WTC11 (cell line): Measurements from ENCODE around the gene ITPR2. TPM values are rescaled to one million over a fixed set of nuclear protein-coding genes. Genes with fewer than 3 reads are reported as not detected.

ENCODE experiments used
- ATAC-seq: fragments of 200-7000 bp; cut with Tn5 transposase; 2 replicates; pipeline ENCODE4 v1.10.0; 2021; ENCODE audit warnings: mild to moderate bottlenecking, moderate library complexity
- CTCF ChIA-PET: fragments of 300-600 bp; sonication (Branson Sonifier 250); formaldehyde crosslinking; loops from one replicate; lab custom pipeline; 2021; ENCODE audit warnings: antibody characterized with exemption; lab: Charles Lee
- POLR2A ChIA-PET: fragments of 350-600 bp; sonication (Branson Sonifier 250); formaldehyde crosslinking; loops from one replicate; lab custom pipeline; 2021; ENCODE audit warnings: antibody characterized with exemption; lab: Charles Lee
- DNase-seq: peaks from one replicate; pipeline ENCODE4 v3.0.0; 2021; ENCODE audit warnings: low spot score
- H3K27ac Mint-ChIP-seq: 2 replicates; pipeline ENCODE4 v1.8.0; 2021; ENCODE audit warnings: mixed read lengths
- H3K27me3 Mint-ChIP-seq: 2 replicates; pipeline ENCODE4 v1.8.0; 2021; ENCODE audit warnings: low read depth, mild to moderate bottlenecking, moderate library complexity, mixed read lengths
- H3K36me3 Mint-ChIP-seq: 2 replicates; pipeline ENCODE4 v1.8.0; 2021; ENCODE audit warnings: mixed read lengths
- H3K4me1 Mint-ChIP-seq: 2 replicates; pipeline ENCODE4 v1.8.0; 2022; ENCODE audit warnings: mixed read lengths
- H3K4me3 Mint-ChIP-seq: 2 replicates; pipeline ENCODE4 v1.8.0; 2021; ENCODE audit warnings: mild to moderate bottlenecking, moderate library complexity, mixed read lengths
- H3K9me3 Mint-ChIP-seq: 2 replicates; pipeline ENCODE4 v1.8.0; 2021; ENCODE audit warnings: mixed read lengths
- AR ChIP-seq: fragments of 250-450 bp; sonication (Bioruptor Pico); IDR thresholded peaks from 2 replicates; pipeline ENCODE4 v1.9.0; 2021; ENCODE audit warnings: mild to moderate bottlenecking
- CTCF ChIP-seq: fragments of 200-600 bp; IDR thresholded peaks from 2 replicates; pipeline ENCODE4 v1.8.0; 2022; ENCODE audit warnings: antibody characterized with exemption
- ESRRA ChIP-seq: sonication (generic); formaldehyde crosslinking; IDR thresholded peaks from 2 replicates; pipeline ENCODE4 v1.8.1; 2022; ENCODE audit warnings: mild to moderate bottlenecking, missing genetic modification reagents, borderline replicate concordance
- FOXJ3 ChIP-seq: sonication (generic); formaldehyde crosslinking; IDR thresholded peaks from 2 replicates; pipeline ENCODE4 v1.9.0; 2021; ENCODE audit warnings: missing genetic modification reagents, mild to moderate bottlenecking, borderline replicate concordance
- FOXP4 ChIP-seq: sonication (generic); formaldehyde crosslinking; IDR thresholded peaks from 2 replicates; pipeline ENCODE4 v1.8.0; 2022; ENCODE audit warnings: mild to moderate bottlenecking, missing genetic modification reagents
- GABPB1 ChIP-seq: sonication (generic); formaldehyde crosslinking; IDR thresholded peaks from 2 replicates; pipeline ENCODE4 v1.8.1; 2023; ENCODE audit warnings: mild to moderate bottlenecking, missing genetic modification reagents
- HMGXB4 ChIP-seq: sonication (generic); formaldehyde crosslinking; IDR thresholded peaks from 2 replicates; pipeline ENCODE4 v1.8.1; 2023; ENCODE audit warnings: mild to moderate bottlenecking, moderate library complexity, missing genetic modification reagents
- NR1H2 ChIP-seq: sonication (generic); formaldehyde crosslinking; IDR thresholded peaks from 2 replicates; pipeline ENCODE4 v1.9.0; 2021; ENCODE audit warnings: mild to moderate bottlenecking, moderate library complexity, missing genetic modification reagents
- ZNF396 ChIP-seq: fragments of 250-450 bp; sonication (Bioruptor Pico); IDR thresholded peaks from 2 replicates; pipeline ENCODE4 v1.8.0; 2021; ENCODE audit warnings: mild to moderate bottlenecking, moderate library complexity, borderline replicate concordance
- ZNF423 ChIP-seq: fragments of 250-450 bp; sonication (Bioruptor Pico); IDR thresholded peaks from 2 replicates; pipeline ENCODE4 v2.1.2; 2022; ENCODE audit warnings: mild to moderate bottlenecking, moderate library complexity
- ZNF671 ChIP-seq: fragments of 250-450 bp; sonication (Bioruptor Pico); IDR thresholded peaks from 2 replicates; pipeline ENCODE4 v1.8.0; 2021; ENCODE audit warnings: mild to moderate bottlenecking
- ZSCAN18 ChIP-seq: fragments of 250-450 bp; sonication (Bioruptor Pico); IDR thresholded peaks from 2 replicates; pipeline ENCODE4 v2.1.2; 2022; ENCODE audit warnings: mild to moderate bottlenecking, moderate library complexity
- total RNA-seq: library from RNA; stranded (reverse); gene quantifications from 3 replicates; pipeline ENCODE4 v1.2.3, GENCODE V29; 2021

The ITPR2 gene
- total RNA-seq, 1 experiment from 2014 or later, result 50.7 TPM

- TF ChIP-seq FOXP4 (CRISPR knock-in tag), result no peak
- H3K27me3 Mint-ChIP-seq, result no peaks in the 10 kb centered on the region
- no peak for DNase-seq
- peaks cover 67% of the 10 kb centered on the region for H3K36me3 Mint-ChIP-seq
- peaks cover 4% of the 10 kb centered on the region; the same call in 1 of the 2 replicates for H3K9me3 Mint-ChIP-seq
- ChIA-PET POLR2A (no interaction called here), CTCF (no interaction called here)
- no peak overlapping the region for H3K27ac Mint-ChIP-seq
- peaks cover 11% of the 10 kb centered on the region for H3K4me1 Mint-ChIP-seq
- H3K4me3 Mint-ChIP-seq, result no peak overlapping the region
- no peak for ATAC-seq
These were observed 174.0 kb downstream of the ITPR2 start for GRCh38 chr12:26658991-26659390.

GRCh38 chr12:26654623-26655022 lies 178.4 kb downstream of the ITPR2 start:
- DNase-seq (no peak), ATAC-seq (no peak)
- ChIA-PET CTCF (no interaction called here), POLR2A (interaction anchor here (0.6 kb wide), 1 partner anchor 209 kb away, joined by 3 read pairs; no protein-coding TSS in a partner anchor)
- Mint-ChIP-seq H3K27me3 (no peaks in the 10 kb centered on the region), H3K4me3 (no peak overlapping the region), H3K36me3 (peaks cover 67% of the 10 kb centered on the region), H3K9me3 (peaks cover 13% of the 10 kb centered on the region), H3K4me1 (peaks cover 15% of the 10 kb centered on the region), H3K27ac (no peak overlapping the region; the same call in 1 of the 2 replicates)
- TF ChIP-seq FOXJ3 (no peak), ZSCAN18 (CRISPR knock-in tag) (no peak), ZNF396 (CRISPR knock-in tag) (no peak), ESRRA (CRISPR knock-in tag) (no peak), GABPB1 (no peak), HMGXB4 (CRISPR knock-in tag) (no peak), ZNF423 (CRISPR knock-in tag) (no peak), NR1H2 (CRISPR knock-in tag) (no peak), AR (no peak)

- Mint-ChIP-seq H3K4me3 (no peak overlapping the region), H3K27me3 (no peaks in the 10 kb centered on the region), H3K27ac (peak overlapping the region; percentile 61), H3K4me1 (peaks cover 22% of the 10 kb centered on the region), H3K36me3 (peaks cover 52% of the 10 kb centered on the region), H3K9me3 (peaks cover 13% of the 10 kb centered on the region)
- CTCF ChIA-PET, result interaction anchor here (0.9 to 3.2 kb wide), 5 partner anchors 8 to 533 kb away, joined by 3 to 20 read pairs (median 6); no protein-coding TSS in a partner anchor
- POLR2A ChIA-PET, result no interaction called here
- ATAC-seq, result peak; percentile 94
- no peak for TF ChIP-seq ZNF671 (CRISPR knock-in tag)
- peak; percentile 83 for TF ChIP-seq CTCF
- DNase-seq, result peak; percentile 75
These were observed 181.3 kb downstream of the ITPR2 start for GRCh38 chr12:26651566-26652188.
